K562 (cell line): ENCODE results near the gene LECT2. TPM values are rescaled to one million over a fixed set of nuclear protein-coding genes. Genes with fewer than 3 reads are reported as not detected.

Source experiments
- CBX8 ChIP-seq: fragments of 200-600 bp; sonication (generic); IDR thresholded peaks from 2 replicates; pipeline ENCODE4 v1.6.1; 2012; ENCODE audit warnings: borderline replicate concordance, mixed run types, low read depth, mild to moderate bottlenecking, moderate library complexity, mixed read lengths, low read length, control low read depth, inconsistent platforms; ENCODE audit not compliant: poor library complexity, severe bottlenecking; ENCODE audit errors: extremely low read depth
- ID3 ChIP-seq, 2 experiments: fragments of 250-450 bp in 1 of 2; fragments of 450-650 bp in 1 of 2; sonication (Bioruptor Pico) in 1 of 2; IDR thresholded peaks; 2 replicates each; pipeline versions ENCODE4 v1.6.1 to v1.8.0; 2016 to 2021; ENCODE audit warnings: mild to moderate bottlenecking in 2 of 2, moderate library complexity in 2 of 2, missing compliant biosample characterization in 1 of 2, missing genetic modification characterization in 1 of 2
- MAFG ChIP-seq: fragments of 450-650 bp; conservative IDR thresholded peaks from 2 replicates; pipeline ENCODE4 v1.6.1; 2016; ENCODE audit warnings: missing genetic modification characterization, missing compliant biosample characterization
- MAFK ChIP-seq: IDR thresholded peaks from 2 replicates; pipeline ENCODE4 v1.6.1; 2011; ENCODE audit warnings: low read length, improper control_type of control experiment
- NR2F6 ChIP-seq: fragments of 450-650 bp; formaldehyde crosslinking; IDR thresholded peaks from 2 replicates; pipeline ENCODE4 v1.4.0; 2020; ENCODE audit warnings: mild to moderate bottlenecking
- POLR2G ChIP-seq: fragments of 200-400 bp; formaldehyde crosslinking; IDR thresholded peaks from 2 replicates; pipeline ENCODE4 v1.6.1; 2017; ENCODE audit warnings: low read depth, mild to moderate bottlenecking, antibody characterized with exemption, low read length, moderate library complexity
- RFX5 ChIP-seq: IDR thresholded peaks from 2 replicates; pipeline ENCODE4 v1.6.1; 2011; ENCODE audit warnings: low read depth, mild to moderate bottlenecking, improper control_type of control experiment, low read length
- TARDBP ChIP-seq: fragments of 450-650 bp; IDR thresholded peaks from 2 replicates; pipeline ENCODE4 v1.6.1; 2016
- YBX1 ChIP-seq: fragments of 450-650 bp; IDR thresholded peaks from 2 replicates; pipeline ENCODE4 v1.7.1; 2016; ENCODE audit warnings: mild to moderate bottlenecking
- ZBED1 ChIP-seq: IDR thresholded peaks from 2 replicates; pipeline ENCODE4 v1.6.1; 2014
- ZNF324 ChIP-seq: fragments of 250-450 bp; sonication (Bioruptor Pico); IDR thresholded peaks from 2 replicates; pipeline ENCODE4 v1.4.0; 2020; ENCODE audit warnings: mild to moderate bottlenecking
- ZSCAN29 ChIP-seq: fragments of 450-650 bp; IDR thresholded peaks from 2 replicates; pipeline ENCODE4 v1.6.1; 2017
- polyA plus RNA-seq, 8 experiments: library from polyadenylated mRNA; depleted of rRNA in 4 of 8; stranded (reverse) in 5 of 8; unstranded in 3 of 8; fragments of >200 nt; fragmentation: Nextera tagmentation in 2 of 8; fragmentation: Illumina TruSeq in 1 of 8; extraction: Ambion mirVana in 2 of 8; extraction: Trizol in 1 of 8; gene quantifications; 2 replicates each; pipeline versions ENCODE4 v1.2.1 to v1.2.3, GENCODE V29; 2011 to 2014; ENCODE audit warnings: inconsistent platforms in 1 of 8, missing spikeins in 1 of 8
- total RNA-seq, 7 experiments: library from RNA; depleted of rRNA in 6 of 7; stranded (reverse); fragments of >200 nt in 6 of 7; fragmentation: Illumina TruSeq in 2 of 7; extraction: Trizol in 2 of 7; gene quantifications; 2 replicates each; pipeline versions ENCODE4 v1.2.1 to v1.2.3, GENCODE V29; 2011 to 2021; ENCODE audit warnings: low replicate concordance in 1 of 7
- TF ChIP-seq, protein P1 (sequence below): IDR thresholded peaks from 2 replicates; pipeline ENCODE4 v1.6.1; 2016; ENCODE audit warnings: missing genetic modification characterization, missing compliant biosample characterization

LECT2 gene
- total and polyA plus RNA-seq, 9 of the 15 experiments (the other 6 are each of a cell fraction or from before 2014, with no cell fraction given) = not detected

GRCh38 chr5:135937245-135937911 lies 17.4 kb downstream of the LECT2 start (continued):
- TF ChIP-seq ZSCAN29 = no peak
- no peak for TF ChIP-seq TARDBP
- TF ChIP-seq MAFK = peak; percentile 94
- TF ChIP-seq ID3 (CRISPR knock-in tag; IDR thresholded peaks at IDR 0.05) = no peak
- TF ChIP-seq ID3 (tag; IDR thresholded peaks at IDR 0.05) = no peak
- no peak for TF ChIP-seq RFX5
- no peak for TF ChIP-seq ZNF324 (CRISPR knock-in tag)
- peak; percentile 82 for TF ChIP-seq MAFG
- TF ChIP-seq CBX8 = peak; percentile 77
- TF ChIP-seq NR2F6 (CRISPR knock-in tag) = no peak
- TF ChIP-seq, protein P1, sequence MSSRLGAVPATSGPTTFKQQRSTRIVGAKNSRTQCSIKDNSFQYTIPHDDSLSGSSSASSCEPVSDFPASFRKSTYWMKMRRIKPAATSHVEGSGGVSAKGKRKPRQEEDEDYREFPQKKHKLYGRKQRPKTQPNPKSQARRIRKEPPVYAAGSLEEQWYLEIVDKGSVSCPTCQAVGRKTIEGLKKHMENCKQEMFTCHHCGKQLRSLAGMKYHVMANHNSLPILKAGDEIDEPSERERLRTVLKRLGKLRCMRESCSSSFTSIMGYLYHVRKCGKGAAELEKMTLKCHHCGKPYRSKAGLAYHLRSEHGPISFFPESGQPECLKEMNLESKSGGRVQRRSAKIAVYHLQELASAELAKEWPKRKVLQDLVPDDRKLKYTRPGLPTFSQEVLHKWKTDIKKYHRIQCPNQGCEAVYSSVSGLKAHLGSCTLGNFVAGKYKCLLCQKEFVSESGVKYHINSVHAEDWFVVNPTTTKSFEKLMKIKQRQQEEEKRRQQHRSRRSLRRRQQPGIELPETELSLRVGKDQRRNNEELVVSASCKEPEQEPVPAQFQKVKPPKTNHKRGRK (tag) = no peak
- no peak for TF ChIP-seq POLR2G
- TF ChIP-seq YBX1 = no peak
- no peak for TF ChIP-seq ZBED1
